ENCODE results near the gene LPAR6.
"Not testable (repeated sequence)": the region's sequence is repeated elsewhere in the genome, so short reads cannot be mapped to it uniquely, and the experiment has no call there.

The LPAR6 gene

GRCh38 chr13:48426052-48426451 is 13.1 kb upstream of the LPAR6 start:
- no peak overlapping the region for H3K27ac Mint-ChIP-seq
- no peak for TF ChIP-seq CTCF (IDR thresholded peaks at IDR 0.05)
- no peak overlapping the region for H3K4me3 Mint-ChIP-seq
- no peak for DNase-seq
- H3K36me3 Mint-ChIP-seq (ENCODE audit: low read depth) = peaks cover 25% of the 10 kb centered on the region
- peaks cover 2% of the 10 kb centered on the region for H3K4me1 Mint-ChIP-seq
- H3K27me3 Mint-ChIP-seq (ENCODE audit: low read depth, poor library complexity) = no peaks in the 10 kb centered on the region
- H3K9me3 Mint-ChIP-seq = peaks cover 13% of the 10 kb centered on the region

- no peak for TF ChIP-seq CTCF (IDR thresholded peaks at IDR 0.05)
- Mint-ChIP-seq H3K27me3 (ENCODE audit: low read depth, poor library complexity) (no peaks in the 10 kb centered on the region), H3K4me3 (no peak overlapping the region), H3K36me3 (ENCODE audit: low read depth) (peaks cover 39% of the 10 kb centered on the region), H3K4me1 (no peaks in the 10 kb centered on the region), H3K9me3 (peaks cover 32% of the 10 kb centered on the region), H3K27ac (no peak overlapping the region)
- DNase-seq = no peak
These were observed 11.3 kb upstream of the LPAR6 start for GRCh38 chr13:48424212-48424611.

GRCh38 chr13:48422003-48422402 is 9.1 kb upstream of the LPAR6 start:
- H3K27ac Mint-ChIP-seq; DNase-seq; H3K27me3 Mint-ChIP-seq (ENCODE audit: low read depth, poor library complexity); H3K4me1 Mint-ChIP-seq; H3K4me3 Mint-ChIP-seq: not testable (repeated sequence)
- Mint-ChIP-seq H3K36me3 (ENCODE audit: low read depth) (peaks cover 51% of the 10 kb centered on the region), H3K9me3 (peaks cover 54% of the 10 kb centered on the region)

- H3K27me3 Mint-ChIP-seq (ENCODE audit: low read depth, poor library complexity) = peaks cover 4% of the 10 kb centered on the region
- peaks cover 55% of the 10 kb centered on the region for H3K9me3 Mint-ChIP-seq
- H3K36me3 Mint-ChIP-seq (ENCODE audit: low read depth) = peaks cover 61% of the 10 kb centered on the region
- no peak overlapping the region for H3K27ac Mint-ChIP-seq
- peaks cover 15% of the 10 kb centered on the region for H3K4me1 Mint-ChIP-seq
- DNase-seq = no peak
- H3K4me3 Mint-ChIP-seq = no peak overlapping the region
- TF ChIP-seq CTCF (IDR thresholded peaks at IDR 0.05) = no peak
These were observed 2.6 kb upstream of the LPAR6 start for GRCh38 chr13:48415516-48415915.

- peaks cover 51% of the 10 kb centered on the region for H3K36me3 Mint-ChIP-seq (ENCODE audit: low read depth)
- no peak overlapping the region for H3K4me3 Mint-ChIP-seq
- H3K27ac Mint-ChIP-seq = no peak overlapping the region
- DNase-seq = no peak
- no peak for TF ChIP-seq CTCF (IDR thresholded peaks at IDR 0.05)
- peaks cover 24% of the 10 kb centered on the region for H3K4me1 Mint-ChIP-seq
- peaks cover 44% of the 10 kb centered on the region for H3K9me3 Mint-ChIP-seq
- H3K27me3 Mint-ChIP-seq (ENCODE audit: low read depth, poor library complexity) = peaks cover 4% of the 10 kb centered on the region
These were observed 1.6 kb upstream of the LPAR6 start for GRCh38 chr13:48414501-48414900.

- no peak for DNase-seq
- Mint-ChIP-seq H3K27ac (peak overlapping the region; percentile 95), H3K36me3 (ENCODE audit: low read depth) (peaks cover 34% of the 10 kb centered on the region), H3K27me3 (ENCODE audit: low read depth, poor library complexity) (no peaks in the 10 kb centered on the region), H3K4me3 (peak overlapping the region; percentile 93), H3K9me3 (peaks cover 19% of the 10 kb centered on the region), H3K4me1 (peaks cover 35% of the 10 kb centered on the region)
- TF ChIP-seq CTCF (IDR thresholded peaks at IDR 0.05) = no peak
These were observed 927 bp downstream of the LPAR6 start for GRCh38 chr13:48411841-48412531.

All from nephron progenitor cell (in vitro differentiated cells).